ENCODE measurements around the gene MAPK8. TPM values are rescaled to one million over a fixed set of nuclear protein-coding genes. Genes with fewer than 3 reads are reported as not detected.

Gene MAPK8
- total and polyA plus RNA-seq, 9 of the 15 experiments (the other 6 are each of a cell fraction or from before 2014, with no cell fraction given) = 6.4 to 159 (median 71.0) TPM

- ATAC-seq = peak; percentile 99
- Histone ChIP-seq H3K4me1 (replicated peaks in 1 of 2; ENCODE audit: control insufficient read depth in 2 of 2, insufficient read depth in 2 of 2, low read length in 2 of 2) (peaks cover 0 to 18% of the 10 kb centered on the region in 2 experiments), H3K27me3 (ENCODE audit: control insufficient read depth in 2 of 2, insufficient read depth in 2 of 2, low read length in 2 of 2) (no peaks in the 10 kb centered on the region)
- TF ChIP-seq KDM2B (CRISPR knock-in tag; IDR thresholded peaks at IDR 0.05) (no peak), SRF (CRISPR knock-in tag; IDR thresholded peaks at IDR 0.05) (peak in 1 of 2 experiments; percentile 77; a peak in 1 of 4 replicates), MAZ (CRISPR knock-in tag; conservative IDR thresholded peaks at IDR 0.05 in 1 of 2, IDR thresholded peaks at IDR 0.05 in 1 of 2) (peak in 1 of 2 experiments; percentile 35; a peak in 1 of 4 replicates), HDAC6 (IDR thresholded peaks at IDR 0.05; ENCODE audit: low read depth, low read length) (no peak), SOX6 (IDR thresholded peaks at IDR 0.05) (peak; percentile 52; the same call in 1 of the 2 replicates), ZNF76 (CRISPR knock-in tag; IDR thresholded peaks at IDR 0.05; ENCODE audit: borderline replicate concordance) (peak; percentile 57; the same call in 1 of the 2 replicates), CREB1 (IDR thresholded peaks at IDR 0.05) (no peak), CREB1 (CRISPR knock-in tag; IDR thresholded peaks at IDR 0.05) (peak; percentile 35; the same call in 1 of the 2 replicates), ZNF639 (CRISPR knock-in tag; conservative IDR thresholded peaks at IDR 0.05 in 1 of 2, IDR thresholded peaks at IDR 0.05 in 1 of 2) (peak in 1 of 2 experiments; percentile 76; a peak in 1 of 4 replicates), DIDO1 (tag; IDR thresholded peaks at IDR 0.05; ENCODE audit: low read depth) (0 out of 2 replicates have a peak, but pooled peaks have one; percentile 24), MAFK (IDR thresholded peaks at IDR 0.05; ENCODE audit: low read length) (peak; percentile 78), CHAMP1 (IDR thresholded peaks at IDR 0.05) (peak; percentile 67; the same call in 1 of the 2 replicates), ZNF324 (CRISPR knock-in tag; IDR thresholded peaks at IDR 0.05) (no peak), CREB3 (tag; conservative IDR thresholded peaks at IDR 0.05; ENCODE audit: low read depth) (peak; percentile 62; the same call in 1 of the 2 replicates), ZNF766 (CRISPR knock-in tag; conservative IDR thresholded peaks at IDR 0.05) (peak; percentile 99)
These were observed 99.7 kb downstream of the MAPK8 start for GRCh38 chr10:48406204-48406603.

More at GRCh38 chr10:48406204-48406603, 99.7 kb downstream of the MAPK8 start:
- FAIRE-seq (peak; percentile 88), DNase-seq (ENCODE audit: extremely low read depth in 1 of 4, low spot score in 3 of 4) (peak; percentile 51 to 85 (median 69))
- no peaks in the 10 kb centered on the region for H3K9me1 ChIP-seq (ENCODE audit: control insufficient read depth, insufficient read depth, low read length)
- CTCF ChIA-PET (ENCODE audit: low intra/inter-chr PET ratio) = no interaction called here
- no peaks in the 10 kb centered on the region; the same call in 1 of the 2 replicates for H3K9me3 ChIP-seq (replicated peaks; ENCODE audit: control insufficient read depth, insufficient read depth, low read depth, low read length)
- intact Hi-C loops (cut with micrococcal nuclease) = no loop called here
- peak overlapping the region; percentile 75 for H2AFZ ChIP-seq (ENCODE audit: low read depth, low read length)
- H3K36me3 ChIP-seq (ENCODE audit: control insufficient read depth, insufficient read depth, low read length) = peaks cover 38% of the 10 kb centered on the region
- POLR2A ChIA-PET = interaction anchor here (0.7 to 1.4 kb wide), 4 partner anchors 10 to 542 kb away, joined by 3 to 4 read pairs (median 3); no protein-coding TSS in a partner anchor
- H3K9ac ChIP-seq (ENCODE audit: insufficient read depth in 1 of 2, low read depth in 2 of 2, low read length in 2 of 2) = peak overlapping the region in 1 of 2 experiments; percentile 21; a peak in 2 of 4 replicates
- in situ Hi-C loops (cut with MboI) = no loop called here
- peak overlapping the region; percentile 60 for H3K4me2 ChIP-seq (ENCODE audit: insufficient read depth, low read length)
- peak overlapping the region; percentile 70 for H3K27ac ChIP-seq (ENCODE audit: extremely low read depth, low read depth, low read length)
- BruUV-seq (replicated peaks) = no TSS peak
- H3K4me3 ChIP-seq = no peak overlapping the region
- 11% methylated on average over 3 of the region's 3 CpGs for WGBS (ENCODE audit: insufficient coverage, low coverage, missing lambda C conversion rate)
- peaks cover 4% of the 10 kb centered on the region; the same call in 2 of the 3 replicates for H3K79me2 ChIP-seq (ENCODE audit: control insufficient read depth, insufficient read depth, low read length)
- H4K20me1 ChIP-seq (replicated peaks; ENCODE audit: control insufficient read depth, insufficient read depth, low read length) = no peaks in the 10 kb centered on the region

All from K562 (cell line).